Neuronal stem cell (in vitro differentiated cells): Measurements from ENCODE around the gene EYS.

Experiments
- DNase-seq: peaks from one replicate; pipeline ENCODE4 v3.0.0-alpha.2; 2013; ENCODE audit warnings: low spot score
- H2AFZ ChIP-seq: one replicate; pipeline ENCODE4 v1.6.1; 2013; ENCODE audit warnings: mild to moderate bottlenecking, low read length, inconsistent platforms
- H2AK5ac ChIP-seq: 2 replicates; pipeline ENCODE4 v1.6.1; 2013; ENCODE audit warnings: low read depth, mild to moderate bottlenecking, inconsistent platforms, low read length, moderate library complexity, mixed read lengths
- H2BK120ac ChIP-seq: 2 replicates; pipeline ENCODE4 v1.6.1; 2013; ENCODE audit warnings: low read depth, mild to moderate bottlenecking, inconsistent platforms, low read length, moderate library complexity, mixed read lengths
- H2BK12ac ChIP-seq: one replicate; pipeline ENCODE4 v1.6.1; 2013; ENCODE audit warnings: low read length, inconsistent platforms
- H2BK15ac ChIP-seq: 2 replicates; pipeline ENCODE4 v1.6.1; 2013; ENCODE audit warnings: mild to moderate bottlenecking, low read length, inconsistent platforms, mixed read lengths
- H2BK5ac ChIP-seq: one replicate; pipeline ENCODE4 v1.6.1; 2013; ENCODE audit warnings: inconsistent platforms, mild to moderate bottlenecking, low read length, moderate library complexity
- H3K14ac ChIP-seq: one replicate; pipeline ENCODE4 v1.6.1; 2013; ENCODE audit warnings: low read length, inconsistent platforms
- H3K18ac ChIP-seq: 2 replicates; pipeline ENCODE4 v1.6.1; 2013; ENCODE audit warnings: low read length, inconsistent platforms
- H3K23ac ChIP-seq: 2 replicates; pipeline ENCODE4 v1.6.1; 2013; ENCODE audit warnings: low read depth, mild to moderate bottlenecking, mixed read lengths, low read length, inconsistent platforms; ENCODE audit not compliant: poor library complexity
- H3K27ac ChIP-seq: replicated peaks from 3 replicates; pipeline ENCODE4 v1.5.1; 2013; ENCODE audit warnings: low read length, inconsistent platforms
- H3K27me3 ChIP-seq, 3 experiments: 2 replicates each; pipeline ENCODE4 v1.6.1; 2013; ENCODE audit warnings: low read length in 3 of 3, mild to moderate bottlenecking in 2 of 3, inconsistent platforms in 1 of 3, low read depth in 1 of 3, mixed read lengths in 1 of 3, moderate library complexity in 1 of 3; ENCODE audit not compliant: control insufficient read depth in 3 of 3, insufficient read depth in 3 of 3
- H3K36me3 ChIP-seq, 2 donors: replicated peaks in 1 of 2; 2 replicates each; pipeline ENCODE4 v1.6.1; 2013; ENCODE audit warnings: low read length in 2 of 2; ENCODE audit not compliant: control insufficient read depth in 2 of 2, insufficient read depth in 2 of 2
- H3K4ac ChIP-seq: 2 replicates; pipeline ENCODE4 v1.6.1; 2013; ENCODE audit warnings: inconsistent platforms, mild to moderate bottlenecking, low read length, moderate library complexity
- H3K4me1 ChIP-seq, 2 donors: 1 replicate in 1 of 2; 2 replicates in 1 of 2; pipeline ENCODE4 v1.6.1; 2013; ENCODE audit warnings: low read length in 2 of 2, low read depth in 1 of 2; ENCODE audit not compliant: control insufficient read depth in 2 of 2, insufficient read depth in 1 of 2
- H3K4me2 ChIP-seq: one replicate; pipeline ENCODE4 v1.6.1; 2013; ENCODE audit warnings: mild to moderate bottlenecking, low read length, inconsistent platforms; ENCODE audit not compliant: insufficient read depth, poor library complexity, severe bottlenecking
- H3K4me3 ChIP-seq, 2 donors: 2 replicates each; pipeline ENCODE4 v1.5.1; 2013; ENCODE audit warnings: low read length in 2 of 2, mild to moderate bottlenecking in 2 of 2, inconsistent platforms in 1 of 2, moderate library complexity in 1 of 2
- H3K79me1 ChIP-seq: one replicate; pipeline ENCODE4 v1.6.1; 2013; ENCODE audit warnings: low read depth, mild to moderate bottlenecking, inconsistent platforms, low read length, moderate library complexity
- H3K9ac ChIP-seq: one replicate; pipeline ENCODE4 v1.6.1; 2013; ENCODE audit warnings: mild to moderate bottlenecking, low read depth, low read length, inconsistent platforms; ENCODE audit not compliant: poor library complexity
- H3K9me3 ChIP-seq, 2 donors: replicated peaks in 1 of 2; 2 replicates each; pipeline versions ENCODE3 to v1.6.1; 2013; ENCODE audit warnings: low read length in 2 of 2, mild to moderate bottlenecking in 2 of 2, inconsistent platforms in 1 of 2, low read depth in 1 of 2, mixed read lengths in 1 of 2, moderate library complexity in 1 of 2; ENCODE audit not compliant: control insufficient read depth in 2 of 2, insufficient read depth in 1 of 2
- H4K8ac ChIP-seq: one replicate; pipeline ENCODE4 v1.6.1; 2013; ENCODE audit warnings: low read depth, mild to moderate bottlenecking, inconsistent platforms, low read length, moderate library complexity
- H4K91ac ChIP-seq: one replicate; pipeline ENCODE4 v1.6.1; 2013; ENCODE audit warnings: low read length, low read depth, mild to moderate bottlenecking, inconsistent platforms; ENCODE audit not compliant: poor library complexity
- WGBS, 2 donors: extraction: QIAGEN DNeasy Blood & Tissue Kit; methylation state at CpG; one replicate each; pipeline ENCODE4 v1.1.7; 2013; ENCODE audit warnings: missing lambda C conversion rate in 2 of 2, mixed read lengths in 1 of 2; ENCODE audit not compliant: insufficient read length in 2 of 2, insufficient replicate concordance in 1 of 2; ENCODE audit errors: extremely low coverage in 2 of 2; 5-methylcytosine and 5-hydroxymethylcytosine counted together

EYS gene

GRCh38 chr6:65719101-65719500, 12.1 kb upstream of the EYS start:
- WGBS, 2 donors, result no CpG with 5 or more reads among the region's 3 CpGs
- H3K4me3 ChIP-seq, result no peak overlapping the region
- no peak overlapping the region for H3K4me2 ChIP-seq
- H2BK12ac ChIP-seq, result no peak overlapping the region
- no peak for DNase-seq
- H2AK5ac ChIP-seq, result no peak overlapping the region
- H2BK120ac ChIP-seq, result no peak overlapping the region
- no peak overlapping the region for H2BK5ac ChIP-seq
- H3K18ac ChIP-seq, result no peak overlapping the region
- H3K27me3 ChIP-seq, result no peaks in the 10 kb centered on the region
- H2AFZ ChIP-seq, result no peak overlapping the region
- no peak overlapping the region for H3K4ac ChIP-seq
- H3K9me3 ChIP-seq, result no peaks in the 10 kb centered on the region
- no peak overlapping the region for H4K91ac ChIP-seq
- no peak overlapping the region for H3K23ac ChIP-seq
- H3K27ac ChIP-seq, result no peak overlapping the region
- no peaks in the 10 kb centered on the region for H3K79me1 ChIP-seq
- no peak overlapping the region for H4K8ac ChIP-seq
- no peak overlapping the region for H2BK15ac ChIP-seq
- H3K9ac ChIP-seq, result no peak overlapping the region
- no peak overlapping the region for H3K14ac ChIP-seq
- no peaks in the 10 kb centered on the region for H3K36me3 ChIP-seq
- H3K4me1 ChIP-seq, result no peaks in the 10 kb centered on the region

- Histone ChIP-seq H4K8ac (no peak overlapping the region), H4K91ac (no peak overlapping the region), H2BK15ac (no peak overlapping the region), H2BK120ac (no peak overlapping the region), H3K36me3 (no peaks in the 10 kb centered on the region), H3K4me2 (no peak overlapping the region), H3K27me3 (no peaks in the 10 kb centered on the region), H3K9me3 (no peaks in the 10 kb centered on the region), H3K4ac (no peak overlapping the region), H3K27ac (no peak overlapping the region), H2BK12ac (no peak overlapping the region), H3K18ac (no peak overlapping the region), H2AFZ (no peak overlapping the region), H3K14ac (no peak overlapping the region), H2AK5ac (no peak overlapping the region), H3K4me3 (no peak overlapping the region), H3K9ac (no peak overlapping the region), H3K4me1 (peaks cover 0 to 9% of the 10 kb centered on the region in 2 donors), H3K79me1 (no peaks in the 10 kb centered on the region), H2BK5ac (no peak overlapping the region), H3K23ac (no peak overlapping the region)
- no peak for DNase-seq
Measured at GRCh38 chr6:65711531-65711930, 4.5 kb upstream of the EYS start.

- no peak for DNase-seq
- H4K91ac ChIP-seq, result no peak overlapping the region
- no peak overlapping the region for H2BK12ac ChIP-seq
- H3K9me3 ChIP-seq, result no peaks in the 10 kb centered on the region
- H3K4me3 ChIP-seq, result no peak overlapping the region
- no peak overlapping the region for H3K18ac ChIP-seq
- no peak overlapping the region for H2BK5ac ChIP-seq
- no peak overlapping the region for H3K14ac ChIP-seq
- H3K4ac ChIP-seq, result no peak overlapping the region
- H3K4me2 ChIP-seq, result no peak overlapping the region
- WGBS, 2 donors, result no CpG with 5 or more reads among the region's 5 CpGs
- H2AFZ ChIP-seq, result no peak overlapping the region
- no peak overlapping the region for H3K9ac ChIP-seq
- H2BK15ac ChIP-seq, result no peak overlapping the region
- H3K4me1 ChIP-seq, result peaks cover 0 to 13% of the 10 kb centered on the region in 2 donors
- H2AK5ac ChIP-seq, result no peak overlapping the region
- H3K79me1 ChIP-seq, result no peaks in the 10 kb centered on the region
- H3K27ac ChIP-seq, result no peak overlapping the region
- H2BK120ac ChIP-seq, result no peak overlapping the region
- no peaks in the 10 kb centered on the region for H3K27me3 ChIP-seq
- H3K23ac ChIP-seq, result no peak overlapping the region
- no peak overlapping the region for H4K8ac ChIP-seq
- no peaks in the 10 kb centered on the region for H3K36me3 ChIP-seq
Measured at GRCh38 chr6:65709099-65709830, 2.2 kb upstream of the EYS start.

- H3K14ac ChIP-seq, result no peak overlapping the region
- H3K27ac ChIP-seq, result no peak overlapping the region
- H3K4me1 ChIP-seq, result peaks cover 0 to 13% of the 10 kb centered on the region in 2 donors
- H4K91ac ChIP-seq, result no peak overlapping the region
- no peak overlapping the region for H3K4ac ChIP-seq
- no peak overlapping the region for H3K23ac ChIP-seq
- no peaks in the 10 kb centered on the region for H3K9me3 ChIP-seq
- no peak overlapping the region for H3K18ac ChIP-seq
- no CpG with 5 or more reads among the region's 1 CpG for WGBS, 2 donors
- DNase-seq, result no peak
- no peak overlapping the region for H2BK12ac ChIP-seq
- no peaks in the 10 kb centered on the region for H3K79me1 ChIP-seq
- H3K36me3 ChIP-seq, result no peaks in the 10 kb centered on the region
- H2BK5ac ChIP-seq, result no peak overlapping the region
- H3K9ac ChIP-seq, result no peak overlapping the region
- H3K4me3 ChIP-seq, result no peak overlapping the region
- no peak overlapping the region for H2AK5ac ChIP-seq
- no peak overlapping the region for H2BK15ac ChIP-seq
- no peak overlapping the region for H2BK120ac ChIP-seq
- H3K4me2 ChIP-seq, result no peak overlapping the region
- H4K8ac ChIP-seq, result no peak overlapping the region
- no peak overlapping the region for H2AFZ ChIP-seq
- H3K27me3 ChIP-seq, result no peaks in the 10 kb centered on the region
Measured at GRCh38 chr6:65708162-65708561, 1.1 kb upstream of the EYS start.
